Neuronal stem cell (in vitro differentiated cells): ENCODE results near the gene CHGA.

Experiments
- DNase-seq: peaks from one replicate; pipeline ENCODE4 v3.0.0-alpha.2; 2013; ENCODE audit warnings: low spot score
- H2AFZ ChIP-seq: one replicate; pipeline ENCODE4 v1.6.1; 2013; ENCODE audit warnings: mild to moderate bottlenecking, low read length, inconsistent platforms
- H2AK5ac ChIP-seq: 2 replicates; pipeline ENCODE4 v1.6.1; 2013; ENCODE audit warnings: low read depth, mild to moderate bottlenecking, inconsistent platforms, low read length, moderate library complexity, mixed read lengths
- H2BK120ac ChIP-seq: 2 replicates; pipeline ENCODE4 v1.6.1; 2013; ENCODE audit warnings: low read depth, mild to moderate bottlenecking, inconsistent platforms, low read length, moderate library complexity, mixed read lengths
- H2BK12ac ChIP-seq: one replicate; pipeline ENCODE4 v1.6.1; 2013; ENCODE audit warnings: low read length, inconsistent platforms
- H2BK15ac ChIP-seq: 2 replicates; pipeline ENCODE4 v1.6.1; 2013; ENCODE audit warnings: mild to moderate bottlenecking, low read length, inconsistent platforms, mixed read lengths
- H2BK5ac ChIP-seq: one replicate; pipeline ENCODE4 v1.6.1; 2013; ENCODE audit warnings: inconsistent platforms, mild to moderate bottlenecking, low read length, moderate library complexity
- H3K14ac ChIP-seq: one replicate; pipeline ENCODE4 v1.6.1; 2013; ENCODE audit warnings: low read length, inconsistent platforms
- H3K18ac ChIP-seq: 2 replicates; pipeline ENCODE4 v1.6.1; 2013; ENCODE audit warnings: low read length, inconsistent platforms
- H3K23ac ChIP-seq: 2 replicates; pipeline ENCODE4 v1.6.1; 2013; ENCODE audit warnings: low read depth, mild to moderate bottlenecking, mixed read lengths, low read length, inconsistent platforms; ENCODE audit not compliant: poor library complexity
- H3K27ac ChIP-seq: replicated peaks from 3 replicates; pipeline ENCODE4 v1.5.1; 2013; ENCODE audit warnings: low read length, inconsistent platforms
- H3K27me3 ChIP-seq, 3 experiments: 2 replicates each; pipeline ENCODE4 v1.6.1; 2013; ENCODE audit warnings: low read length in 3 of 3, mild to moderate bottlenecking in 2 of 3, inconsistent platforms in 1 of 3, low read depth in 1 of 3, mixed read lengths in 1 of 3, moderate library complexity in 1 of 3; ENCODE audit not compliant: control insufficient read depth in 3 of 3, insufficient read depth in 3 of 3
- H3K36me3 ChIP-seq, 2 donors: replicated peaks in 1 of 2; 2 replicates each; pipeline ENCODE4 v1.6.1; 2013; ENCODE audit warnings: low read length in 2 of 2; ENCODE audit not compliant: control insufficient read depth in 2 of 2, insufficient read depth in 2 of 2
- H3K4ac ChIP-seq: 2 replicates; pipeline ENCODE4 v1.6.1; 2013; ENCODE audit warnings: inconsistent platforms, mild to moderate bottlenecking, low read length, moderate library complexity
- H3K4me1 ChIP-seq, 2 donors: 1 replicate in 1 of 2; 2 replicates in 1 of 2; pipeline ENCODE4 v1.6.1; 2013; ENCODE audit warnings: low read length in 2 of 2, low read depth in 1 of 2; ENCODE audit not compliant: control insufficient read depth in 2 of 2, insufficient read depth in 1 of 2
- H3K4me2 ChIP-seq: one replicate; pipeline ENCODE4 v1.6.1; 2013; ENCODE audit warnings: mild to moderate bottlenecking, low read length, inconsistent platforms; ENCODE audit not compliant: insufficient read depth, poor library complexity, severe bottlenecking
- H3K4me3 ChIP-seq, 2 donors: 2 replicates each; pipeline ENCODE4 v1.5.1; 2013; ENCODE audit warnings: low read length in 2 of 2, mild to moderate bottlenecking in 2 of 2, inconsistent platforms in 1 of 2, moderate library complexity in 1 of 2
- H3K79me1 ChIP-seq: one replicate; pipeline ENCODE4 v1.6.1; 2013; ENCODE audit warnings: low read depth, mild to moderate bottlenecking, inconsistent platforms, low read length, moderate library complexity
- H3K9ac ChIP-seq: one replicate; pipeline ENCODE4 v1.6.1; 2013; ENCODE audit warnings: mild to moderate bottlenecking, low read depth, low read length, inconsistent platforms; ENCODE audit not compliant: poor library complexity
- H3K9me3 ChIP-seq, 2 donors: replicated peaks in 1 of 2; 2 replicates each; pipeline versions ENCODE3 to v1.6.1; 2013; ENCODE audit warnings: low read length in 2 of 2, mild to moderate bottlenecking in 2 of 2, inconsistent platforms in 1 of 2, low read depth in 1 of 2, mixed read lengths in 1 of 2, moderate library complexity in 1 of 2; ENCODE audit not compliant: control insufficient read depth in 2 of 2, insufficient read depth in 1 of 2
- H4K8ac ChIP-seq: one replicate; pipeline ENCODE4 v1.6.1; 2013; ENCODE audit warnings: low read depth, mild to moderate bottlenecking, inconsistent platforms, low read length, moderate library complexity
- H4K91ac ChIP-seq: one replicate; pipeline ENCODE4 v1.6.1; 2013; ENCODE audit warnings: low read length, low read depth, mild to moderate bottlenecking, inconsistent platforms; ENCODE audit not compliant: poor library complexity
- WGBS, 2 donors: extraction: QIAGEN DNeasy Blood & Tissue Kit; methylation state at CpG; one replicate each; pipeline ENCODE4 v1.1.7; 2013; ENCODE audit warnings: missing lambda C conversion rate in 2 of 2, mixed read lengths in 1 of 2; ENCODE audit not compliant: insufficient read length in 2 of 2, insufficient replicate concordance in 1 of 2; ENCODE audit errors: extremely low coverage in 2 of 2; 5-methylcytosine and 5-hydroxymethylcytosine counted together

Gene CHGA

GRCh38 chr14:92954933-92955332 lies 32.0 kb downstream of the CHGA start:
- no peak overlapping the region for H3K4ac ChIP-seq
- no peak overlapping the region for H3K14ac ChIP-seq
- no peaks in the 10 kb centered on the region for H3K27me3 ChIP-seq
- no peak overlapping the region for H3K4me3 ChIP-seq
- no peak overlapping the region for H3K4me2 ChIP-seq
- H2BK5ac ChIP-seq: no peak overlapping the region
- peaks cover 0 to 11% of the 10 kb centered on the region in 2 donors for H3K4me1 ChIP-seq
- H2BK15ac ChIP-seq: no peak overlapping the region
- no peak overlapping the region for H2BK120ac ChIP-seq
- peaks cover 0 to 4% of the 10 kb centered on the region in 2 donors for H3K9me3 ChIP-seq
- H3K18ac ChIP-seq: no peak overlapping the region
- no peak overlapping the region for H2AK5ac ChIP-seq
- no peaks in the 10 kb centered on the region for H3K79me1 ChIP-seq
- WGBS, 2 donors: no CpG with 5 or more reads among the region's 5 CpGs
- no peak overlapping the region for H3K23ac ChIP-seq
- H3K27ac ChIP-seq: no peak overlapping the region
- no peak overlapping the region for H2AFZ ChIP-seq
- no peak for DNase-seq
- no peak overlapping the region for H4K91ac ChIP-seq
- H3K9ac ChIP-seq: no peak overlapping the region
- no peak overlapping the region for H4K8ac ChIP-seq
- H3K36me3 ChIP-seq: peaks cover 8 to 24% of the 10 kb centered on the region in 2 donors
- no peak overlapping the region for H2BK12ac ChIP-seq

GRCh38 chr14:92955381-92955780 lies 32.4 kb downstream of the CHGA start:
- Histone ChIP-seq H2AFZ (no peak overlapping the region), H3K4ac (no peak overlapping the region), H3K4me3 (no peak overlapping the region), H2BK5ac (no peak overlapping the region), H3K27me3 (no peaks in the 10 kb centered on the region), H4K8ac (no peak overlapping the region), H3K9ac (no peak overlapping the region), H3K23ac (no peak overlapping the region), H3K36me3 (peaks cover 8 to 23% of the 10 kb centered on the region in 2 donors), H3K4me1 (peaks cover 0 to 11% of the 10 kb centered on the region in 2 donors), H2AK5ac (no peak overlapping the region), H2BK15ac (no peak overlapping the region), H3K27ac (no peak overlapping the region), H3K9me3 (peaks cover 0 to 4% of the 10 kb centered on the region in 2 donors), H3K79me1 (no peaks in the 10 kb centered on the region), H3K18ac (no peak overlapping the region), H2BK120ac (no peak overlapping the region), H3K4me2 (no peak overlapping the region), H2BK12ac (no peak overlapping the region), H3K14ac (no peak overlapping the region), H4K91ac (no peak overlapping the region)
- WGBS, 2 donors: no CpG with 5 or more reads among the region's 7 CpGs
- DNase-seq: no peak

GRCh38 chr14:92956961-92957360 lies 34.0 kb downstream of the CHGA start:
- Histone ChIP-seq H4K91ac (no peak overlapping the region), H3K4me3 (no peak overlapping the region), H3K36me3 (peaks cover 8 to 17% of the 10 kb centered on the region in 2 donors), H2AK5ac (no peak overlapping the region), H3K4me2 (no peak overlapping the region), H3K27me3 (no peaks in the 10 kb centered on the region), H3K27ac (no peak overlapping the region), H2BK5ac (no peak overlapping the region), H3K79me1 (no peaks in the 10 kb centered on the region), H3K9me3 (peaks cover 0 to 4% of the 10 kb centered on the region in 2 donors), H3K4ac (no peak overlapping the region), H3K9ac (no peak overlapping the region), H3K14ac (no peak overlapping the region), H4K8ac (no peak overlapping the region), H3K18ac (no peak overlapping the region), H2AFZ (no peak overlapping the region), H2BK15ac (no peak overlapping the region), H2BK120ac (no peak overlapping the region), H2BK12ac (no peak overlapping the region), H3K4me1 (peaks cover 3 to 11% of the 10 kb centered on the region in 2 donors), H3K23ac (no peak overlapping the region)
- no peak for DNase-seq
- WGBS, 2 donors: no CpG with 5 or more reads among the region's 11 CpGs

- H3K23ac ChIP-seq: peak overlapping the region; percentile 21
- no peak overlapping the region for H2BK15ac ChIP-seq
- peaks cover 9 to 19% of the 10 kb centered on the region in 2 donors for H3K4me1 ChIP-seq
- no peak overlapping the region for H3K18ac ChIP-seq
- H2AK5ac ChIP-seq: no peak overlapping the region
- no peak overlapping the region for H3K14ac ChIP-seq
- H2BK5ac ChIP-seq: no peak overlapping the region
- no peak overlapping the region for H4K91ac ChIP-seq
- H3K36me3 ChIP-seq: peaks cover 8 to 17% of the 10 kb centered on the region in 2 donors
- DNase-seq: no peak
- no peaks in the 10 kb centered on the region for H3K79me1 ChIP-seq
- WGBS, 2 donors: no CpG with 5 or more reads among the region's 22 CpGs
- H4K8ac ChIP-seq: no peak overlapping the region
- H3K27ac ChIP-seq: no peak overlapping the region
- H2BK12ac ChIP-seq: no peak overlapping the region
- H3K4ac ChIP-seq: no peak overlapping the region
- no peak overlapping the region for H2BK120ac ChIP-seq
- H3K9me3 ChIP-seq: peaks cover 0 to 4% of the 10 kb centered on the region in 2 donors
- H2AFZ ChIP-seq: no peak overlapping the region
- peak overlapping the region; percentile 50 for H3K9ac ChIP-seq
- H3K4me2 ChIP-seq: no peak overlapping the region
- H3K27me3 ChIP-seq: peaks cover 0 to 4% (median 0%) of the 10 kb centered on the region in 3 experiments
- H3K4me3 ChIP-seq: no peak overlapping the region
Observed at GRCh38 chr14:92958373-92959188, 35.6 kb downstream of the CHGA start.
